HCT116 (cell line): ENCODE data around the gene NSUN3. TPM values are rescaled to one million over a fixed set of nuclear protein-coding genes. Genes with fewer than 3 reads are reported as not detected.

Experiments
- ATAC-seq: fragments of 200-7000 bp; cut with Tn5 transposase; 2 replicates; pipeline ENCODE4 v1.9.1; 2020; ENCODE audit warnings: mild to moderate bottlenecking, moderate library complexity
- BruUV-seq: library from RNA; stranded (reverse); fragments of 400-500 nt; replicated peaks from 2 replicates; lab custom pipeline; 2021; lab: Mats Ljungman, UMichigan
- CTCF ChIA-PET: fragments of 300-600 bp; sonication (Branson Sonifier 250); formaldehyde crosslinking; loops from one replicate; lab custom pipeline; 2021; ENCODE audit warnings: antibody characterized with exemption; lab: Charles Lee
- POLR2A ChIA-PET: fragments of 300-600, 350-600 bp; sonication (Branson Sonifier 250); formaldehyde crosslinking; loops from one replicate; lab custom pipeline; 2021; ENCODE audit warnings: antibody characterized with exemption; lab: Charles Lee
- RAD21 ChIA-PET, 2 experiments: fragments of 300-600 bp; sonication (Branson Sonifier 250); formaldehyde crosslinking; loops; one replicate each; lab custom pipeline; 2023; ENCODE audit warnings: low total read pairs in 2 of 2; ENCODE audit not compliant: uncharacterized antibody in 2 of 2, unreplicated experiment in 2 of 2, low non-redundant PET in 1 of 2; lab: Charles Lee
- DNase-seq: peaks from one replicate; pipeline ENCODE4 v3.0.0-alpha.2; 2010; ENCODE audit warnings: low read depth, low spot score
- H2AFZ ChIP-seq: fragments of 200-600 bp; shearing (Covaris generic), sonication (generic); 2 replicates; pipeline ENCODE4 v1.6.1; 2017; ENCODE audit warnings: low read depth, mixed run types, mixed read lengths, antibody characterized with exemption, low read length; ENCODE audit not compliant: poor library complexity, severe bottlenecking
- H3K27ac ChIP-seq: 2 replicates; pipeline ENCODE4 v1.5.1; 2012; ENCODE audit warnings: low read depth, low read length
- H3K27me3 ChIP-seq: fragments of 200-600 bp; sonication (generic); 2 replicates; pipeline ENCODE4 v1.6.1; 2016; ENCODE audit warnings: mixed run types, low read length, mixed read lengths; ENCODE audit not compliant: insufficient read depth
- H3K36me3 ChIP-seq, 2 experiments: fragments of 200-500 bp in 1 of 2; fragments of 200-600 bp in 1 of 2; sonication (Bioruptor generic) in 1 of 2; sonication (generic) in 1 of 2; 2 replicates each; pipeline versions ENCODE4 v1.5.1 to v1.6.1; 2014 to 2016; ENCODE audit warnings: low read length in 2 of 2, inconsistent platforms in 1 of 2, mixed read lengths in 1 of 2, mixed run types in 1 of 2; ENCODE audit not compliant: insufficient read depth in 2 of 2, control insufficient read depth in 1 of 2
- H3K4me1 ChIP-seq, 2 experiments: fragments of 200-600 bp in 1 of 2; sonication (generic) in 1 of 2; 2 replicates each; pipeline versions ENCODE4 v1.5.1 to v1.6.1; 2012 to 2017; ENCODE audit warnings: low read length in 2 of 2, inconsistent platforms in 1 of 2, mild to moderate bottlenecking in 1 of 2, mixed read lengths in 1 of 2, mixed run types in 1 of 2, moderate library complexity in 1 of 2; ENCODE audit not compliant: insufficient read depth in 2 of 2, control insufficient read depth in 1 of 2
- H3K4me2 ChIP-seq: fragments of 200-600 bp; sonication (generic); 2 replicates; pipeline ENCODE4 v1.6.1; 2017; ENCODE audit warnings: mixed run types, low read length, mixed read lengths
- H3K4me3 ChIP-seq, 2 experiments: fragments of 200-600 bp in 1 of 2; sonication (generic) in 1 of 2; replicated peaks in 1 of 2; 2 replicates each; pipeline ENCODE4 v1.5.1; 2011 to 2016; ENCODE audit warnings: low read length in 2 of 2, control low read depth in 1 of 2, low read depth in 1 of 2, mild to moderate bottlenecking in 1 of 2, mixed read lengths in 1 of 2, mixed run types in 1 of 2
- H3K79me2 ChIP-seq: fragments of 200-600 bp; sonication (generic); 2 replicates; pipeline ENCODE4 v1.6.1; 2017; ENCODE audit warnings: mild to moderate bottlenecking, mixed run types, low read length, moderate library complexity, mixed read lengths; ENCODE audit not compliant: insufficient read depth
- H3K9ac ChIP-seq: fragments of 200-600 bp; sonication (generic); 2 replicates; pipeline ENCODE4 v1.6.1; 2016; ENCODE audit warnings: low read length, mixed read lengths
- H3K9me2 ChIP-seq: fragments of 200-600 bp; sonication (generic), shearing (Covaris generic); 2 replicates; pipeline ENCODE4 v1.6.1; 2017; ENCODE audit warnings: mixed run types, mild to moderate bottlenecking, moderate library complexity; ENCODE audit not compliant: insufficient read depth
- H3K9me3 ChIP-seq, 2 experiments: fragments of 200-500 bp in 1 of 2; fragments of 200-600 bp in 1 of 2; sonication (Bioruptor generic) in 1 of 2; sonication (generic) in 1 of 2; 2 replicates each; pipeline ENCODE4 v1.6.1; 2014 to 2017; ENCODE audit warnings: low read length in 2 of 2, mixed read lengths in 2 of 2, inconsistent platforms in 1 of 2, low read depth in 1 of 2, mild to moderate bottlenecking in 1 of 2, mixed run types in 1 of 2, moderate library complexity in 1 of 2; ENCODE audit not compliant: control insufficient read depth in 1 of 2, insufficient read depth in 1 of 2
- H4K20me1 ChIP-seq: fragments of 200-600 bp; sonication (generic), shearing (Covaris generic); 2 replicates; pipeline ENCODE4 v1.6.1; 2017; ENCODE audit warnings: mixed run types, mild to moderate bottlenecking, moderate library complexity; ENCODE audit not compliant: insufficient read depth
- CBX3 ChIP-seq: IDR thresholded peaks from 2 replicates; pipeline ENCODE4 v1.6.1; 2012; ENCODE audit warnings: low read depth
- CEBPB ChIP-seq: IDR thresholded peaks from 2 replicates; pipeline ENCODE4 v1.6.1; 2012; ENCODE audit warnings: low read depth
- EGR1 ChIP-seq: IDR thresholded peaks from 2 replicates; pipeline ENCODE4 v1.6.1; 2012; ENCODE audit warnings: low read depth
- EZH2 ChIP-seq: fragments of 200-600 bp; sonication (generic); IDR thresholded peaks from 2 replicates; pipeline ENCODE4 v1.6.1; 2017; ENCODE audit warnings: antibody characterized with exemption, mixed run types
- JUND ChIP-seq: IDR thresholded peaks from 2 replicates; pipeline ENCODE4 v1.6.1; 2012
- POLR2A ChIP-seq: IDR thresholded peaks from 2 replicates; pipeline ENCODE4 v1.7.0; 2011; ENCODE audit warnings: borderline replicate concordance; ENCODE audit not compliant: insufficient read depth, insufficient read length; ENCODE audit errors: extremely low read depth
- POLR2AphosphoS5 ChIP-seq: IDR thresholded peaks from 2 replicates; pipeline ENCODE4 v1.6.1; 2011; ENCODE audit warnings: mild to moderate bottlenecking, low read depth, low read length, moderate library complexity
- RAD21 ChIP-seq: IDR thresholded peaks from 2 replicates; pipeline ENCODE4 v1.6.1; 2012; ENCODE audit warnings: low read depth, mild to moderate bottlenecking
- SIN3A ChIP-seq: IDR thresholded peaks from 2 replicates; pipeline ENCODE4 v1.6.1; 2012; ENCODE audit warnings: low read depth
- SP1 ChIP-seq: IDR thresholded peaks from 2 replicates; pipeline ENCODE4 v1.6.1; 2012; ENCODE audit warnings: low read depth
- TCF7L2 ChIP-seq: IDR thresholded peaks from 2 replicates; pipeline ENCODE4 v1.7.0; 2011; ENCODE audit warnings: borderline replicate concordance, inconsistent platforms; ENCODE audit not compliant: insufficient read depth, insufficient read length; ENCODE audit errors: extremely low read depth
- YY1 ChIP-seq: IDR thresholded peaks from 2 replicates; pipeline ENCODE4 v1.6.1; 2011; ENCODE audit warnings: low read length, low read depth, moderate library complexity, mild to moderate bottlenecking; ENCODE audit not compliant: insufficient replicate concordance; ENCODE audit errors: extremely low read depth
- ZFX ChIP-seq: fragments of 450-650 bp; IDR thresholded peaks from 2 replicates; pipeline ENCODE4 v1.6.1; 2017
- intact Hi-C: fragments of 100-400 bp; cut with micrococcal nuclease; formaldehyde crosslinking; loops from 2 replicates; pipeline ENCODE4 v1.10.0; 2022
- total RNA-seq: library from RNA; stranded (reverse); gene quantifications from one replicate; pipeline ENCODE4 v1.2.1, GENCODE V29; 2021; ENCODE audit not compliant: unreplicated experiment
- TF ChIP-seq, protein P1 (sequence below): IDR thresholded peaks from 2 replicates; pipeline ENCODE4 v1.6.1; 2012
- TF ChIP-seq, protein P2 (sequence below): IDR thresholded peaks from 2 replicates; pipeline ENCODE4 v1.6.1; 2012
- TF ChIP-seq, protein P3 (sequence below), 3 experiments: fragments of 200-600 bp in 1 of 3; sonication (generic) in 1 of 3; IDR thresholded peaks in 2 of 3; conservative IDR thresholded peaks in 1 of 3; 2 replicates each; pipeline ENCODE4 v1.5.1; 2012 to 2017; ENCODE audit warnings: low read depth in 2 of 3, low read length in 2 of 3, antibody characterized with exemption in 1 of 3, borderline replicate concordance in 1 of 3, control low read depth in 1 of 3, mild to moderate bottlenecking in 1 of 3, mixed read lengths in 1 of 3, mixed run types in 1 of 3, moderate library complexity in 1 of 3; ENCODE audit not compliant: insufficient read depth in 1 of 3

The NSUN3 gene
- total RNA-seq, 1 experiment from 2014 or later = 6.6 TPM

DNA sequence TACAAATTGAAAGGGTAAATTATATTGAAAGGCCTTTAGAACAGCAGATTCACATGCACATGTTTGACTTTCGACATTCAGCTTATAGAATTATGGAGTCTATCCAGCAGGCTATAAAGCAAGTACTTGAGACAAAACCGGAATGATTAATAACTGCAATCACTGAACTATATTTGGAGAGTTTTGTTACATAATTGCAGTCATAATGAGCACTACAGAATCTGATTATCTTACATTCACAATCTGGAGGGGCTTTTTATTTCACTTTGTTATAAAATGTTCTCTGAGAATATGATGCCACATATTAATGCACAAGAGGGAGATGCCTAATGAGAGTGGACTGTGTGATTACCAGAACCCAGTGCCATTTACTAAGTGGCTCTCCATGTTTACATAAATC lies 64.3 kb downstream of the NSUN3 start:
- TF ChIP-seq, protein P1, sequence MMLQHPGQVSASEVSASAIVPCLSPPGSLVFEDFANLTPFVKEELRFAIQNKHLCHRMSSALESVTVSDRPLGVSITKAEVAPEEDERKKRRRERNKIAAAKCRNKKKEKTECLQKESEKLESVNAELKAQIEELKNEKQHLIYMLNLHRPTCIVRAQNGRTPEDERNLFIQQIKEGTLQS = no peak
- TF ChIP-seq TCF7L2 = no peak
- TF ChIP-seq ZFX = no peak
- TF ChIP-seq SP1 = no peak
- TF ChIP-seq YY1 = no peak
- no peak for TF ChIP-seq POLR2A
- TF ChIP-seq, protein P2, sequence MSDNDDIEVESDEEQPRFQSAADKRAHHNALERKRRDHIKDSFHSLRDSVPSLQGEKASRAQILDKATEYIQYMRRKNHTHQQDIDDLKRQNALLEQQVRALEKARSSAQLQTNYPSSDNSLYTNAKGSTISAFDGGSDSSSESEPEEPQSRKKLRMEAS = no peak
- TF ChIP-seq JUND = no peak
- TF ChIP-seq CEBPB = no peak
- no peak for TF ChIP-seq CBX3
- TF ChIP-seq EZH2 = no peak
- no peak for TF ChIP-seq RAD21
- TF ChIP-seq, protein P3, sequence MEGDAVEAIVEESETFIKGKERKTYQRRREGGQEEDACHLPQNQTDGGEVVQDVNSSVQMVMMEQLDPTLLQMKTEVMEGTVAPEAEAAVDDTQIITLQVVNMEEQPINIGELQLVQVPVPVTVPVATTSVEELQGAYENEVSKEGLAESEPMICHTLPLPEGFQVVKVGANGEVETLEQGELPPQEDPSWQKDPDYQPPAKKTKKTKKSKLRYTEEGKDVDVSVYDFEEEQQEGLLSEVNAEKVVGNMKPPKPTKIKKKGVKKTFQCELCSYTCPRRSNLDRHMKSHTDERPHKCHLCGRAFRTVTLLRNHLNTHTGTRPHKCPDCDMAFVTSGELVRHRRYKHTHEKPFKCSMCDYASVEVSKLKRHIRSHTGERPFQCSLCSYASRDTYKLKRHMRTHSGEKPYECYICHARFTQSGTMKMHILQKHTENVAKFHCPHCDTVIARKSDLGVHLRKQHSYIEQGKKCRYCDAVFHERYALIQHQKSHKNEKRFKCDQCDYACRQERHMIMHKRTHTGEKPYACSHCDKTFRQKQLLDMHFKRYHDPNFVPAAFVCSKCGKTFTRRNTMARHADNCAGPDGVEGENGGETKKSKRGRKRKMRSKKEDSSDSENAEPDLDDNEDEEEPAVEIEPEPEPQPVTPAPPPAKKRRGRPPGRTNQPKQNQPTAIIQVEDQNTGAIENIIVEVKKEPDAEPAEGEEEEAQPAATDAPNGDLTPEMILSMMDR (IDR thresholded peaks at IDR 0.05 in 2 of 3, conservative IDR thresholded peaks at IDR 0.05 in 1 of 3; ENCODE audit: borderline replicate concordance in 1 of 3, insufficient read depth in 1 of 3, low read depth in 2 of 3, low read length in 2 of 3) = no peak
- TF ChIP-seq SIN3A = no peak
- no peak for TF ChIP-seq POLR2AphosphoS5
- TF ChIP-seq EGR1 = no peak
- Histone ChIP-seq H3K4me1 (no peaks in the 10 kb centered on the region), H3K4me2 (no peak overlapping the region), H3K9me2 (no peaks in the 10 kb centered on the region), H3K79me2 (no peaks in the 10 kb centered on the region), H3K36me3 (0 out of 4 replicates have a peak, but pooled peaks cover 0 to 3% of the 10 kb centered on the region in 2 experiments), H2AFZ (no peak overlapping the region), H3K9me3 (no peaks in the 10 kb centered on the region), H3K4me3 (no peak overlapping the region), H3K27ac (no peak overlapping the region), H3K9ac (no peak overlapping the region), H3K27me3 (no peaks in the 10 kb centered on the region), H4K20me1 (no peaks in the 10 kb centered on the region)
- no peak for DNase-seq
- no peak for ATAC-seq
- POLR2A ChIA-PET = no interaction called here
- no TSS peak for BruUV-seq
- RAD21 ChIA-PET = no interaction called here
- intact Hi-C loops = no loop called here
- CTCF ChIA-PET = no interaction called here
